GM10248 (cell line): ENCODE results near the gene ZNF784.

Experiments
- CTCF ChIA-PET: fragments of 300-600 bp; sonication (Branson Sonifier 250); formaldehyde crosslinking; extraction: SDS; loops from one replicate; lab custom pipeline; 2021; ENCODE audit warnings: antibody characterized with exemption; lab: Yijun Ruan, JAX
- POLR2A ChIA-PET: fragments of 350-650 bp; sonication (Branson Sonifier 250); formaldehyde crosslinking; extraction: SDS; loops from one replicate; lab custom pipeline; 2020; ENCODE audit warnings: antibody characterized with exemption; lab: Yijun Ruan, JAX
- DNase-seq: peaks from one replicate; pipeline ENCODE4 v3.0.0; 2012; ENCODE audit errors: extremely low spot score
- TF ChIP-seq, protein P1 (sequence below): IDR thresholded peaks from 2 replicates; pipeline ENCODE4 v1.5.1; 2012; ENCODE audit warnings: mild to moderate bottlenecking, low read depth; ENCODE audit errors: extremely low read depth, missing control alignments, control extremely low read depth

The ZNF784 gene

DNA sequence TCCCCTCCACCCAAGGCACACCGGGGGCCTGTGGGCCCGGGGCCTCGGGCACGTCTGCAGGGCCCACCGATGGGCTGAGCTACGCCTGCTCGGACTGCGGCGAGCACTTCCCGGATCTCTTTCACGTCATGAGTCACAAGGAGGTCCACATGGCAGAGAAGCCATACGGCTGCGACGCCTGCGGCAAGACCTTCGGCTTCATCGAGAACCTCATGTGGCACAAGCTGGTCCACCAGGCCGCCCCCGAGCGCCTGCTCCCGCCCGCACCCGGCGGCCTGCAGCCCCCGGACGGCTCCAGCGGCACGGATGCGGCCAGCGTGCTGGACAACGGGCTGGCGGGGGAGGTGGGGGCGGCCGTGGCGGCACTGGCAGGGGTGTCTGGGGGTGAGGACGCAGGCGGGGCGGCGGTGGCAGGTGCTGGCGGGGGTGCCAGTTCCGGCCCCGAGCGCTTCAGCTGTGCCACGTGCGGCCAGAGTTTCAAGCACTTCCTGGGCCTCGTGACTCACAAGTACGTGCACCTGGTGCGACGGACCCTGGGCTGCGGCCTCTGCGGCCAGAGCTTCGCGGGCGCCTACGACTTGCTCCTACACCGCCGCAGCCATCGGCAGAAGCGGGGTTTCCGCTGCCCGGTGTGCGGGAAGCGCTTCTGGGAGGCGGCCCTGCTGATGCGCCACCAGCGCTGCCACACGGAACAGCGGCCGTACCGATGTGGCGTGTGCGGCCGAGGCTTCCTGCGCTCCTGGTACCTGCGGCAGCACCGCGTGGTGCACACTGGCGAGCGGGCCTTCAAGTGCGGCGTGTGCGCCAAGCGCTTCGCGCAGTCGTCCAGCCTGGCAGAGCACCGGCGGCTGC is 8.6 kb downstream of the ZNF784 start:
- TF ChIP-seq, protein P1, sequence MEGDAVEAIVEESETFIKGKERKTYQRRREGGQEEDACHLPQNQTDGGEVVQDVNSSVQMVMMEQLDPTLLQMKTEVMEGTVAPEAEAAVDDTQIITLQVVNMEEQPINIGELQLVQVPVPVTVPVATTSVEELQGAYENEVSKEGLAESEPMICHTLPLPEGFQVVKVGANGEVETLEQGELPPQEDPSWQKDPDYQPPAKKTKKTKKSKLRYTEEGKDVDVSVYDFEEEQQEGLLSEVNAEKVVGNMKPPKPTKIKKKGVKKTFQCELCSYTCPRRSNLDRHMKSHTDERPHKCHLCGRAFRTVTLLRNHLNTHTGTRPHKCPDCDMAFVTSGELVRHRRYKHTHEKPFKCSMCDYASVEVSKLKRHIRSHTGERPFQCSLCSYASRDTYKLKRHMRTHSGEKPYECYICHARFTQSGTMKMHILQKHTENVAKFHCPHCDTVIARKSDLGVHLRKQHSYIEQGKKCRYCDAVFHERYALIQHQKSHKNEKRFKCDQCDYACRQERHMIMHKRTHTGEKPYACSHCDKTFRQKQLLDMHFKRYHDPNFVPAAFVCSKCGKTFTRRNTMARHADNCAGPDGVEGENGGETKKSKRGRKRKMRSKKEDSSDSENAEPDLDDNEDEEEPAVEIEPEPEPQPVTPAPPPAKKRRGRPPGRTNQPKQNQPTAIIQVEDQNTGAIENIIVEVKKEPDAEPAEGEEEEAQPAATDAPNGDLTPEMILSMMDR = no peak
- CTCF ChIA-PET = interaction anchor here (1.4 kb wide), 1 partner anchor 17 kb away, joined by 4 read pairs; no protein-coding TSS in a partner anchor
- DNase-seq = no peak
- POLR2A ChIA-PET = interaction anchor here (1.4 kb wide), 1 partner anchor 10 kb away, joined by 3 read pairs; the partner anchor contains the start of gene ZNF865

DNA sequence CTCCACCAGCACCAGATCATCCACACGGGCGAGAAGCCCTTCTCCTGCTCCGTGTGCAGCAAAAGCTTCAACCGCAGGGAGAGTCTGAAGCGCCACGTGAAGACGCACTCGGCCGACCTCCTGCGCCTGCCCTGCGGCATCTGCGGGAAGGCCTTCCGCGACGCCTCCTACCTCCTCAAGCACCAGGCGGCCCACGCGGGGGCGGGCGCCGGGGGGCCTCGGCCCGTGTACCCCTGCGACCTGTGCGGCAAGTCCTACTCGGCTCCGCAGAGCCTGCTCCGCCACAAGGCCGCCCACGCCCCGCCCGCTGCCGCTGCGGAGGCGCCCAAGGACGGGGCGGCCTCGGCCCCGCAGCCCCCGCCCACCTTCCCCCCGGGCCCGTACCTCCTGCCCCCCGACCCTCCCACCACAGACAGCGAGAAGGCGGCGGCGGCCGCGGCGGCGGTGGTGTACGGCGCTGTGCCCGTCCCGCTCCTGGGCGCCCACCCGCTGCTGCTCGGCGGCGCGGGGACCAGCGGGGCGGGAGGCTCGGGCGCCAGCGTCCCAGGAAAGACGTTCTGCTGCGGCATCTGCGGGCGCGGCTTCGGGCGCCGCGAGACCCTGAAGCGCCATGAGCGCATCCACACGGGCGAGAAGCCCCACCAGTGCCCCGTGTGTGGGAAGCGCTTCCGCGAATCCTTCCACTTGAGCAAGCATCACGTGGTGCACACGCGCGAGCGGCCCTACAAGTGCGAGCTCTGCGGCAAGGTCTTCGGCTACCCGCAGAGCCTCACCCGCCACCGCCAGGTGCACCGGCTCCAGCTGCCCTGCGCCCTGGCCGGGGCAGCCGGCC is 9.4 kb downstream of the ZNF784 start:
- TF ChIP-seq, protein P1 = no peak
- DNase-seq = no peak
- POLR2A ChIA-PET = interaction anchor here (1.4 kb wide), 1 partner anchor 9 kb away, joined by 3 read pairs; the partner anchor contains the start of gene ZNF865
- CTCF ChIA-PET = interaction anchor here (1.4 kb wide), 1 partner anchor 18 kb away, joined by 4 read pairs; no protein-coding TSS in a partner anchor

DNA sequence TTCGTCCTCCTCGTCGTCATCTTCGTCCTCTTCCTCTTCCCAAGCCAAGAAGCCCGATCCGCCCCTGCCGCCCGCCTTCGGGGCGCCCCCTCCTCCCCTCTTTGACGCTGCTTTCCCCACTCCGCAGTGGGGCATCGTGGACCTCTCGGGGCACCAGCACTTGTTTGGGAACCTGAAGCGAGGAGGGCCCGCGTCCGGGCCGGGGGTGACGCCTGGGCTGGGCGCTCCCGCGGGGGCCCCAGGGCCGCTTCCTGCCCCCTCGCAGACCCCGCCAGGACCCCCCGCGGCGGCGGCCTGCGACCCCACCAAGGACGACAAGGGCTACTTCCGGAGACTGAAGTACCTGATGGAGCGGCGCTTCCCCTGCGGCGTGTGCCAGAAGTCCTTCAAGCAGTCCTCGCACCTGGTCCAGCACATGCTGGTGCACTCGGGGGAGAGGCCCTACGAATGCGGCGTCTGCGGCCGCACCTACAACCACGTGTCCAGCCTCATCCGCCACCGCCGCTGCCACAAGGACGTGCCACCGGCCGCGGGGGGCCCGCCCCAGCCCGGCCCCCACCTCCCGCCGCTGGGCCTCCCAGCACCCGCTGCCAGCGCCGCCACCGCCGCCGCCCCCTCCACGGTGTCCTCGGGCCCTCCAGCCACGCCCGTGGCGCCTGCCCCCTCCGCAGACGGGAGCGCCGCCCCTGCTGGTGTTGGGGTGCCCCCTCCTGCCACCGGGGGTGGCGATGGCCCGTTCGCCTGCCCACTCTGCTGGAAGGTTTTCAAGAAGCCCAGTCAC is 10.2 kb downstream of the ZNF784 start:
- POLR2A ChIA-PET = no interaction called here
- no peak for DNase-seq
- TF ChIP-seq, protein P1 = no peak
- CTCF ChIA-PET = no interaction called here

DNA sequence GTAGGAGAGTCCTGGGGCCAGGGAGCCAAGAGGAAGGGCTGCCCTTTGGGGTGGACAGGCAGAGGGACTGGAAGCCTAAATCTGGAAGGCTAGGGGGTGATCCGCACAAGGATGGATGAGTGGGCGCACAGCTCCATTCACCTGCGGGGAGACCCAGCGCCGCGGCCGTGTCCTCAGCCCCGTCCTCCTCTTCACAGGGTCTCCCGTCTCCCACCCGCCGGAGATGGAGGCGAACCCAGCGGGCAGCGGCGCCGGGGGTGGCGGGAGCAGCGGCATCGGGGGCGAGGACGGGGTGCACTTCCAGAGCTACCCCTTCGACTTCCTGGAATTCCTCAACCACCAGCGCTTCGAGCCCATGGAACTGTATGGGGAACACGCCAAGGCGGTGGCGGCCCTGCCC is 11.0 kb downstream of the ZNF784 start:
- TF ChIP-seq, protein P1 = no peak
- CTCF ChIA-PET = no interaction called here
- no peak for DNase-seq
- POLR2A ChIA-PET = no interaction called here

DNA sequence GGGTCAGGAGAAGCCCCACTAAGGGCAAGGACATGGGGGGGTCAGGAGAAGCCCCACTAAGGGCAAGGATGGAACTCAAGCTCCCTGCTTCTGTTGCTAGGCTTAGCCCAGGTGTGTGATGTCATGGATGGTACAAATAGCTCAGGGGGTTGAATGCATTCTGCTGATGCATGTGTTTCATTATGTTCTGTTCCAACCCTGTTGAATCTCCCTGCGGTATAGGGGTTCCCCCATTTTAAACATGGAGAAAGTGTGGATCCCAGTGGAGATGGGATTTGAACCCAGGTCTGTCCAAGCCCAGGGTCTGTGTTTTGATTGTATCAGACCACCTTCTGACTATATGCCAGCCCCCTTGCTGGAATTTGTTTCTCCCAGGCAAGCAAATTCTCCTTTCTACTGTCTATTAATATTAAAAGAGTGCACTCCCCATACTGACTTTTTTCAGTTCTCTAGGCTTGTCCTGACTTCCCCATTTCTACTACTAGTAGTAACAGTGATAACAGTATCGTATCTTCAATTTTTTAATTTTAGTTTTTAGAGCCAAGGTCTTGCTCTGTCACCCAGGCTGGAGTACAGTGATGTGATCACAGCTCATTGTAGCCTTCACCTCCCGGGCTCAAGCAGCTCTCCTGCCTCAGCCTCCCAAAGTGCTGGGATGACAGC is 12.3 kb downstream of the ZNF784 start:
- CTCF ChIA-PET = interaction anchor here (0.6 to 2.2 kb wide), 3 partner anchors 12 to 108 kb away, joined by 3 to 11 read pairs (median 4); partner anchors contain the start of gene ZNF784
- POLR2A ChIA-PET = no interaction called here
- DNase-seq = no peak
- TF ChIP-seq, protein P1 = no peak
